ENCODE measurements around the gene VAMP1.
"Not testable (repeated sequence)": the region's sequence is repeated elsewhere in the genome, so short reads cannot be mapped to it uniquely, and the experiment has no call there.

The VAMP1 gene

DNA sequence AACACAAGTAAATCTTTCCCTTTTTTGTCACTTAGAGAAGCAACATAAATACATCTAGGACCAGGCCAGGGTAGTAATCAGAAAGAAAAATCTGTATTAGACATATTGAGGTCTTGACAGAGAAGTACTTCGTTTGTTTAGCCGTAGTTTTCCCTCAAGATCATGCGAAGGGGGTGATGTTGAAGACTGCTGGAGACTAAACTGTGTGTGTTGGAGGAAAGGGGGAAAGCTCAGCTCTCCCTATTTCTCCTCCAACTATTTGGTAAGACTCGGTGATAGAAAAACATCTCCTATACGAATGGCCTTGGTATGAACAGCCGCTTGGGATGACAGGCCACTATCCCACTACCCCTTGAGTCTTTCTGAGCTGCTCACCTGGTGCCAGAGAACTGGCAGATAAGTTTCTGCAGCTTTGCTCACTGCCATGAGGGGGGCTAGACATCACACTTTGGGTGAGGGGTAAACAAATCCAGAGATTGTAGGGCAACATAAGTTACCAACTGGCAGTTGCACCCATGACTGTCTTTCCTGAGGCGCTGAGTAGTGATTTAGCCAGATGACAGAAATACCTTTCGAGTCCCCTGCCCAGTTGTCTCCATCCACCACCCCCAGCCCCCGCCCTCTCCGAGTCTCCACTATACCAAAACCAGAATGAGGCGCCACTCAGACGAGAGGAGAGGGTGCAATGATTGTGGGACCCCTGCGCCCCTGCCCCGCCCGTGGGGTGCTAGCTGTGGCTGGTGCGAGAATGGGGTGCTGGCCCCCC is 685 bp downstream of the VAMP1 start:
- DNase-seq (ENCODE audit: low read depth, low spot score): no peak

DNA sequence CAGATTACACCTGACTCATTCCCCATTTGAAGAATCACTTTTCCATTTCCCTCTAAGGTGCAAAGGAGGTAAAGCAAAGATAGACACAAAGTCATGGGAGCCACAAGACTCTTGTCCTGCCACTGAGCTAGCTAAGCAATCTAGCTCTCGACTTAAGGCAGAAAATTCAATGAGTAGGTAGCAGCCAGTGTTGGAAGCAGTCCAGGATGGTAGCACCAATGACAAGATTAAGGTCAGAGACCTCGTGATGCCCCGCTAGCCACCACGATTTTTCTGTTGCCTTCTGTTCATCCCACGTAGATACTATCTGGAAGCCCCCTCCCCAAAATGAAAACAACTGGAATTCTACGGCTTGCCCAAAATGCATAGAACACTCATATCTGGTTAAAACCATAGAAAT is 1.4 kb downstream of the VAMP1 start:
- no peak for DNase-seq (ENCODE audit: low read depth, low spot score)

DNA sequence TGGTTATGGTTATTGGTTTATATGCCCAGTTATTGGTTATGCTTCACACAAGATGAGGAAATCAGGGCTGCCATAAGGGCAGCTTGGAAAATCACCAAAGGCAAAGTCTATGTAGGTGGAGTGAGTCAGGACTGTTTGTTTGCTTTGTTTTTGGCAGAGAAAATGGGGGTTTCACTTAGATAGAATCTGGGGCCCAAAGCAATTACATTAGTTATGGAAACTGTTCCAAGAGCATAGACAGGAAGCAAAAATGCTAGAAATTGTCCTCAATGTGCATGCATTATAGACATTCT is 2.2 kb downstream of the VAMP1 start:
- no peak for DNase-seq (ENCODE audit: low read depth, low spot score)

DNA sequence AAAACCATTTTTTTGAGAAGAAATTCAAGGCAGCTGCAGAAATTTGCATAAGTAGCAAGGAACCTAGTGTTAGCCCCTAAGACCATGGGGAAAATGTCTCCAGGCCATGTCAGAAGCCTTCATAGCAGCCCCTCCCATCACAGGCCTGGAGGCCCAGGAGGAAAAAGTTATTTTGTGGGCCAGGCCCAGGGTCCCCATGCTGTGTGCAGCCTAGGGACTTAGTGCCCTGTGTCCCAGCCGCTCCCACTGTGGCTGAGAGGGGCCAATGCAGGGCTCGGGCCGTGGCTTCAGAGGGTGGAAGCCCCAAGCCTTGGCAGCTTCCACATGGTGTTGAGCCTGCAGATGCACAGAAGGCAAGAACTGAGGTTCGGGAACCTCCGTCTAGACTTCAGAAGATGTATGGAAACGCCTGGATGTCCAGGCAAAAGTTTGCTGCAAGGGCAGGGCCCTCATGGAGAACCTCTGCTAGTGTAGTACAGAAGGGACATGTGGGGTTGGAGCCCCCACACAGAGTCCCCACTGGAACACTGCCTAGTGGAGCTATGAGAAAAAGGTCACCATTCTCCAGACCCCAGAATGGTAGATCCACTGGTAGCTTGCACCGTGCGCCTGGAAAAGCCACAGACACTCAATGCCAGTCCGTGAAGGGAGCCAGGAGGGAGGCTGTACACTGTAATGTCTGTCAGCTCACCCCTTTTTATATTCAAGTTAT is 2.8 kb downstream of the VAMP1 start:
- DNase-seq (ENCODE audit: low read depth, low spot score): not testable (repeated sequence)

- DNase-seq (ENCODE audit: low read depth, low spot score): not testable (repeated sequence)
Observed at GRCh38 chr12:6466751-6467150, 3.7 kb downstream of the VAMP1 start.

GRCh38 chr12:6466184-6466573 is 4.3 kb downstream of the VAMP1 start:
- DNase-seq (ENCODE audit: low read depth, low spot score): no peak

DNA sequence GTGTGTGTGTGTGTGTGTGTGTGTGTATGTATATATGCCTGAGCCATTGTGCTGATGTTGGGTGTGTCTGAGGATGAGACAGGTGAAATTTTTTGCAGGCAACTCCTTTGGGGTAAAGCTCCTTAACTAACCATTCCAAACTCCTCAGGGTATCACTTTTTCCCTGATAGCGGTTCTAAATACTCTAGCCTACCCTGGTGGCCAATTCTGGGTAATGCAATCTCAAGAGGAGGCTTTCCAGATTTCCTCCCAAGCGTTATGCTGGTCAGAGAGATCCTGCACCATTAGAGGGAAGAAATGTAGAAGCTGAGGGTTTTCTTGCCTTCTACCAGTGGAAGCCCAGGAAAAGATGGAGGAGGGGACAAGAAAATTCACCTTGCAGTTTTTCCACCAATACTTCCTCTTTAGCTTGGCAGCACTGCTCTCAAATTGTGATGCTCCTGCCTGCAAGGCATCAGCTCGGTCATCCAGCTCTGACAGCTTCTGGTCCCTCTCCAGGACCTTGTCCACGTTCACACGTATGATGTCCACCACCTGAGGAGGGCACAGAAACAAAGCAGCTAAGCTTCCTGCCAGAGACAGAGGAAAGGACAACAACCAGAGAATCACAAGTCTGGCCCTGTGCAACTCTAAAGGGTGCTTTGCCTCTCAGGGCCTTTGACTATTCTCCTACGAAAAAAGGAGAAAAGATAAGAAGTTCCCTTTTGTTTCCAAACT is 4.9 kb downstream of the VAMP1 start:
- no peak for DNase-seq (ENCODE audit: low read depth, low spot score)

- DNase-seq (ENCODE audit: low read depth, low spot score): no peak
Observed at GRCh38 chr12:6464531-6464930, 5.9 kb downstream of the VAMP1 start.

- no peak for DNase-seq (ENCODE audit: low read depth, low spot score)
Observed at GRCh38 chr12:6463858-6464257, 6.6 kb downstream of the VAMP1 start.

GRCh38 chr12:6463216-6463615 is 7.3 kb downstream of the VAMP1 start:
- no peak for DNase-seq (ENCODE audit: low read depth, low spot score)

- no peak for DNase-seq (ENCODE audit: low read depth, low spot score)
Observed at GRCh38 chr12:6462234-6462995, 8.1 kb downstream of the VAMP1 start.

- DNase-seq (ENCODE audit: low read depth, low spot score): no peak
Observed at GRCh38 chr12:6461401-6462233, 8.9 kb downstream of the VAMP1 start.

DNA sequence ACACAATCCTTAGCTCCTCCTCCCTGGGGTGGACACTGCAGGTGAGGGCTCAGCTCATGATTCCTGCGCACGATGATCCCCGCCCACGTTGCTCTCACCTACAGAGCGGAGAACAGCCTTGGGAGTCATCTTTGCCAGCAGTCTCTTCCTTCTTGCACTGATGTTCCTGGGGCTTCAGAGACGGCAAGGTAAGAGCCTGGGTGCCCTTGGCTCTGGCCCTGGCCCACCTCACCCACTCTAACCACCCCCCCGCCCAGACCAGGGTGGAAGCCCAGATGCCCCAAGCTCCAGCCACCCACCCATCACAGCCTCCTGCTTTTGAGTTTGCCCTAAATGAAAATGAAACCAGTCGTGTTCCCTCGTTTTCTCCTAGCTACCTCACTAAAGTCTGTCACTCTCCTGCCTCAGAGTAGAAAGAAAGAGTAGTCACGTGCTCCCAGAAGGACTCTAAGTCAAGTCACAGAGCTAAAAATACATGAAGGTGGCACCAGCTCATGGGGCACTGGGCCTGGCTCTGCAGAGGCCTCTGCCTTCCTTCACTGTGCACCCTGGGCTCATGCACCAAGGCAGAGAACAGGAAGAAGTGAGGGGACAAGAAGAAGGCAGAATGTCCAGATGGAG is 9.6 kb downstream of the VAMP1 start:
- DNase-seq (ENCODE audit: low read depth, low spot score): no peak

- DNase-seq (ENCODE audit: low read depth, low spot score): no peak
Observed at GRCh38 chr12:6459004-6459337, 11.5 kb downstream of the VAMP1 start.

DNA sequence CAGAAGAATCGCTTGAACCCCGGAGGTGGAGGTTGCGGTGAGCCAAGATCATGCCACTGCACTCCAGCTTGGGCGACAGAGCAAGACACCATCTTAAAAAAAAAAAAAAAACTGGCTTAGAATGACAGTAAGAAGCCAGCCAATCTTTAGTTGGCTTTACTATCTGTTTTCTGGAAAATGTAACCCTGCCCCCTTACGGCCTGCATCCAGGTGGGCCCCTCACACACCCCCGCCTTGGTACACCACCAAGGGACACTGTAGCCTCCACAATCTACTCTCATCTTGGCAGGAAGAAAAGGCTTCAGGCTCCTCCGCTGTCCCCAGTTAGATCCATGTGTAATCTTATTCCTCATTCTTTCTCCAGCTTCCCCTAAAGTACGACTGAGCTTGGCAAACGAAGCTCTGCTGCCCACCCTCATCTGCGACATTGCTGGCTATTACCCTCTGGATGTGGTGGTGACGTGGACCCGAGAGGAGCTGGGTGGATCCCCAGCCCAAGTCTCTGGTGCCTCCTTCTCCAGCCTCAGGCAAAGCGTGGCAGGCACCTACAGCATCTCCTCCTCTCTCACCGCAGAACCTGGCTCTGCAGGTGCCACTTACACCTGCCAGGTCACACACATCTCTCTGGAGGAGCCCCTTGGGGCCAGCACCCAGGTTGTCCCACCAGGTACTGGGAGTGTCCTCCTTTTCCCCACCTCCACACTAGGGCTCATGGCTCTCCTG is 12.0 kb downstream of the VAMP1 start:
- no peak for DNase-seq (ENCODE audit: low read depth, low spot score)

- DNase-seq (ENCODE audit: low read depth, low spot score): no peak
Observed at GRCh38 chr12:6457220-6457945, 13.1 kb downstream of the VAMP1 start.

DNA sequence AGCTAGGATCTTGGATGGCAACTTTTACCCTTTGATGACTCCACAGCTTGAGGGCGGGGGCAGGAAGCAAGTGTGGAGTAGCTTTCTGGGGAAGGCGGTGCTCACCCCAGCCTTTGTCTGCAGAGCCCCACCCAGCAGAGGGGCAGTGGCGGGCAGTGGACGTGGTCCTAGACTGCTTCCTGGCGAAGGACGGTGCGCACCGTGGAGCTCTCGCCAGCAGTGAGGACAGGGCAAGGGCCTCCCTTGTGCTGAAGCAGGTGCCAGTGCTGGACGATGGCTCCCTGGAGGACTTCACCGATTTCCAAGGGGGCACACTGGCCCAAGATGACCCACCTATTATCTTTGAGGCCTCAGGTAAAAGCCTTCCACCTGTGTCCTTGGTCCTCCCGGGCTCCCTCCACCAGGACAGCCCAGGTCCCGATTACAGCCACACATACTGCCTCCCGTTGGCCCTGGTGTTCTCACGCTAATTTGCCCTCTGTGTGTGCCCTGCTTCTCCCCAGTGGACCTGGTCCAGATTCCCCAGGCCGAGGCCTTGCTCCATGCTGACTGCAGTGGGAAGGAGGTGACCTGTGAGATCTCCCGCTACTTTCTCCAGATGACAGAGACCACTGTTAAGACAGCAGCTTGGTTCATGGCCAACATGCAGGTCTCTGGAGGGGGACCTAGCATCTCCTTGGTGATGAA is 17.4 kb downstream of the VAMP1 start:
- DNase-seq (ENCODE audit: low read depth, low spot score): no peak

GRCh38 chr12:6452245-6452943 is 18.1 kb downstream of the VAMP1 start:
- no peak for DNase-seq (ENCODE audit: low read depth, low spot score)
